Activated CD4-positive, alpha-beta T cell treated with anti-CD3 and anti-CD28 coated beads for 48 hours (primary cell): Measurements from ENCODE around the gene NCKAP1.
"Not testable (repeated sequence)": the region's sequence is repeated elsewhere in the genome, so short reads cannot be mapped to it uniquely, and the experiment has no call there.

Source experiments
- DNase-seq: peaks from one replicate; pipeline ENCODE4 v3.0.0-alpha.2; 2020

The NCKAP1 gene

GRCh38 chr2:183038341-183039300 is at the start of gene NCKAP1:
Gene NCKAP1 (minus strand): TSS chr2:183038457. CDS start chr2:183038099, 358 bp downstream.
- DNase-seq = peak; percentile 90

- no peak for DNase-seq
These were observed 43.7 kb upstream of the NCKAP1 start for GRCh38 chr2:183081911-183082310.

GRCh38 chr2:183079139-183079775 is 41.0 kb upstream of the NCKAP1 start:
- no peak for DNase-seq

- peak; percentile 90 for DNase-seq
These were observed 40.3 kb upstream of the NCKAP1 start, which contains the start of gene DUSP19 for GRCh38 chr2:183078464-183079138. Gene DUSP19 (plus strand): TSS chr2:183078747. CDS start chr2:183078934, 187 bp downstream.

- no peak for DNase-seq
These were observed 39.9 kb upstream of the NCKAP1 start for GRCh38 chr2:183078163-183078463.

GRCh38 chr2:183072177-183072576 is 33.9 kb upstream of the NCKAP1 start:
- no peak for DNase-seq

- peak; percentile 31 for DNase-seq
These were observed 32.9 kb upstream of the NCKAP1 start for GRCh38 chr2:183070942-183071844.

- no peak for DNase-seq
These were observed 30.9 kb upstream of the NCKAP1 start for GRCh38 chr2:183069174-183069573.

GRCh38 chr2:183068561-183068960 is 30.3 kb upstream of the NCKAP1 start:
- no peak for DNase-seq

- DNase-seq = no peak
These were observed 24.8 kb upstream of the NCKAP1 start for GRCh38 chr2:183063083-183063482.

GRCh38 chr2:183060571-183061231 is 22.4 kb upstream of the NCKAP1 start:
- no peak for DNase-seq

- no peak for DNase-seq
These were observed 21.3 kb upstream of the NCKAP1 start for GRCh38 chr2:183059561-183059960.

GRCh38 chr2:183057333-183057985 is 19.2 kb upstream of the NCKAP1 start:
- no peak for DNase-seq

GRCh38 chr2:183049420-183049819 is 11.2 kb upstream of the NCKAP1 start:
- DNase-seq = no peak

- DNase-seq = not testable (repeated sequence)
These were observed 9.3 kb upstream of the NCKAP1 start for GRCh38 chr2:183047486-183048125.

- not testable (repeated sequence) for DNase-seq
These were observed 5.3 kb upstream of the NCKAP1 start for GRCh38 chr2:183043580-183043979.

GRCh38 chr2:183040604-183041003 is 2.3 kb upstream of the NCKAP1 start:
- no peak for DNase-seq

- peak; percentile 58 for DNase-seq
These were observed 510 bp downstream of the NCKAP1 start for GRCh38 chr2:183037553-183038340.

- no peak for DNase-seq
These were observed 1.1 kb downstream of the NCKAP1 start for GRCh38 chr2:183037074-183037552.
